Stomach smooth muscle (tissue), 2 donors: ENCODE measurements around the gene SEMA3E.

Experiments used
- H3K27ac ChIP-seq: one replicate; pipeline ENCODE4 v1.7.0; 2013; ENCODE audit warnings: mild to moderate bottlenecking, low read length, inconsistent platforms
- H3K27me3 ChIP-seq, 2 donors: one replicate each; pipeline ENCODE4 v1.7.0; 2013; ENCODE audit warnings: low read length in 2 of 2; ENCODE audit not compliant: insufficient read depth in 2 of 2, control insufficient read depth in 1 of 2
- H3K36me3 ChIP-seq, 2 donors: one replicate each; pipeline ENCODE4 v1.7.0; 2013; ENCODE audit warnings: low read length in 2 of 2; ENCODE audit not compliant: control insufficient read depth in 2 of 2, insufficient read depth in 2 of 2
- H3K4me1 ChIP-seq: one replicate; pipeline ENCODE4 v1.7.0; 2013; ENCODE audit warnings: low read length; ENCODE audit not compliant: control insufficient read depth, insufficient read depth
- H3K4me3 ChIP-seq, 2 donors: one replicate each; pipeline ENCODE4 v1.7.0; 2013; ENCODE audit warnings: low read length in 2 of 2
- H3K9ac ChIP-seq, 2 donors: one replicate each; pipeline ENCODE4 v1.7.0; 2013; ENCODE audit warnings: low read length in 2 of 2, mild to moderate bottlenecking in 1 of 2
- H3K9me3 ChIP-seq, 2 donors: one replicate each; pipeline ENCODE4 v1.7.0; 2013; ENCODE audit warnings: low read length in 2 of 2; ENCODE audit not compliant: control insufficient read depth in 2 of 2
- donor health status: healthy.
- donor health status: Pancreatic carcinoma.

Gene SEMA3E

DNA sequence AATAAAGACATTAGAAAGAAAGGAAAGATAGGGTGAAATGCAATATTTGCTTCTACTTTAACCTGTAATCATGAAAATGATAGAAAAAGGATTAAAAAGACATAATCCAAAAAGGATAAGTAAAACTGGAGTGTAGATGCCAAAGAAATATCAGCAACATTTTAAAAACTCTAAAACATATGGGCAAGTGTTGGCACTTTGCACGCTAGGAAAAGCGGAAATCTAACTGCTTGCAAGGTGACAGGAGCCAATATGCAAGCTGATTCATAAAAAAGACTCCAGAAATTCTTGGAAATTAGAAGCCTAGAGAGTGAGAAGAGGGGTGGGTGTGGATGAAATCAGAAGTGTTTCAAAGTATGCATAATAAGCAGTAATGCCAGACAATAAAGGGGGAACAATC is 161.1 kb downstream of the SEMA3E start:
- Histone ChIP-seq H3K4me3 (no peak overlapping the region), H3K4me1 (no peaks in the 10 kb centered on the region), H3K36me3 (no peaks in the 10 kb centered on the region), H3K27me3 (no peaks in the 10 kb centered on the region), H3K27ac (no peak overlapping the region), H3K9ac (no peak overlapping the region), H3K9me3 (no peaks in the 10 kb centered on the region)

DNA sequence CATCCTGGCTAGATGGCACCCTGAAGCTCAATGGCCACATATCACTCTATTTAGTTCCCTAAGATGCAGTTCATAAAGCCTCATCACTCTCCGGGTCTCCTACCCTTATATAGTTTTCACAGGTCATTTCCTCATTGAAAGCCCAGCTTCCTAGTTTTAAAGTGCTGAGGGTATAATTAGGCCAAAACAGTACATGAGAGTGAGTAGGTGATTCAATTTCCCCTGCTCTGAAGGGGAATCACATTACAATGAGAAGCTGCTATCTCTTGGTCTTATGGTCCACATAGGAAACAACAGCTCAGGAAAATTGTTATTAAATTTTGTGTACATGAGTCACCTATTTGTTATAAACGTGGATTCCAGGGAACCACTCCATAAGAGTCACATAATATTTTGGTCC is 162.0 kb downstream of the SEMA3E start:
- no peaks in the 10 kb centered on the region for H3K27me3 ChIP-seq
- no peaks in the 10 kb centered on the region for H3K4me1 ChIP-seq
- no peak overlapping the region for H3K9ac ChIP-seq
- H3K36me3 ChIP-seq, result no peaks in the 10 kb centered on the region
- no peak overlapping the region for H3K27ac ChIP-seq
- H3K4me3 ChIP-seq, result no peak overlapping the region
- no peaks in the 10 kb centered on the region for H3K9me3 ChIP-seq

DNA sequence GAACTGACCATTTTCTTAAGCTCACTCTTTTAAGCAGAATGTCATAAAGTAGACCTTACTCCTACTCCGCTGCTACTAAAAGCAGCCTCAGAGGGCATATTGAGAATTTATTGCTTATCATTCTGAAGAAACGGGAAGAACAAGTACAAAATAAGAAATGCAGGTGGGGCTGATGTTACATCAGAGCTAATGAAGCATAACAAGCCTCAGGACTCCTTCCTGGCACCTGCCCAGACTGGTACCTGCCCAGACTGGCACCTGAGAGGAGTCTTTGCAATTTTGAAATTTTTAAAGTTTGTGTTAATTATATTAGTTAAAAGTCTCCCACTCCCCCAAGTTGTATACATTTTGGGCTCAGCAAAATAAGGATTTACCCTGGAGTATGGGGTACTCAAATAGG is 162.4 kb downstream of the SEMA3E start:
- Histone ChIP-seq H3K27me3 (no peaks in the 10 kb centered on the region), H3K4me3 (no peak overlapping the region), H3K4me1 (no peaks in the 10 kb centered on the region), H3K9ac (no peak overlapping the region), H3K9me3 (no peaks in the 10 kb centered on the region), H3K27ac (no peak overlapping the region), H3K36me3 (no peaks in the 10 kb centered on the region)

DNA sequence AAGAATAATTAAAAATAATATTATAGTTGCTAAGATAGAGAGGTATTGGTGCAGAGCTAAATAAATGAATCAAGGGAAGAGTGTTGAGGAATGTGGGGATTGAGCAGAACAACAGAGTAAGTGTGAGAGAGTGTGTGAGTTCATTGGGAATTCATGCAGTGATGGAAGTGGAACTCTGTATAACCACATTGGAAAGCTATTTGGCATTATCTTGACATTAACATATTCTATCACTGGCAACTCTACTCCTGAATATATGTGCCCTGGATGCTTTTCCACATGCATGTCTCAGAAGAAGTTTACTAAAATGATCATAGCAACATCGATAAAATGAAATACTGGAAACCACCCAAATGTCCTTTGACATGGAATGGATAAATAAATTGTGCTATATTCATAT is 164.1 kb downstream of the SEMA3E start:
- H3K27ac ChIP-seq, result no peak overlapping the region
- no peak overlapping the region for H3K9ac ChIP-seq
- H3K4me1 ChIP-seq, result no peaks in the 10 kb centered on the region
- no peak overlapping the region for H3K4me3 ChIP-seq
- H3K36me3 ChIP-seq, result no peaks in the 10 kb centered on the region
- H3K9me3 ChIP-seq, result no peaks in the 10 kb centered on the region
- no peaks in the 10 kb centered on the region for H3K27me3 ChIP-seq

DNA sequence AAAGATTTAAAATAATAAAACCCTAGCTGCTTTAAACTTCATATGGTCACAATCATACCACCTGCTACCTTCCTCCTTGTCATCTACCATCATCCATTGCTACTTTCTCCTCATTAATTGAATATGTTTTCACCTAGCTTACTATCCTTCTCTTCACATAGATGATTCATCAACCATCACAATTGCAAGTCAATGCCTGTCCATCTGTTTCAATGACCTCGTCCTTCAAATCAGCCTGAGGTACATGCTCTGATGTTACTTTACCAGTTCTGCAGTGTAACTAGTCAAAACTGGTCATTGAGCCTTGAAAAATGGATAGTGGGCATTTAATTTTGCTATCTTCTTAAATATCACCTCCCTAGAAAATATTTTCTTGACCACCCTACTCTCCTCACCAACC is 164.7 kb downstream of the SEMA3E start:
- Histone ChIP-seq H3K9ac (no peak overlapping the region), H3K27me3 (no peaks in the 10 kb centered on the region), H3K27ac (no peak overlapping the region), H3K4me3 (no peak overlapping the region), H3K36me3 (no peaks in the 10 kb centered on the region), H3K9me3 (no peaks in the 10 kb centered on the region), H3K4me1 (no peaks in the 10 kb centered on the region)

DNA sequence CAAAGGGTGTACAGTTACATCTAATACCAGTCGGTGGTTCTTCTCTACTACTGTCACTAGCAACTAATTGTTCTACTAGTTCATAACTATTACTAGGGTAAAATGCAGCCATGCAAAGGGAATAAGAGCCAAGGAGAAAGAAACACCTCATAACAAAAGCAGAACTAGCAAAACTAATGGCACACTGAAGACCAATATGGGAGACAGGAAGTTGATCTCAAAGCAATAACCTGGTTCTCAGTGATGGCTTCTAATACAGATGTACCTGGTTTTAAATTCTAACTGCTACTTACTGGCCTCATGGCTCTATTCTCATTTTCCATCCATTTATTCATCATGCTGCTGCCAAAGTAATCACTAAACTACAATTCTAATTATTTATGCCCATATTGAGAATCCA is 170.3 kb downstream of the SEMA3E start:
- Histone ChIP-seq H3K4me3 (no peak overlapping the region), H3K9ac (no peak overlapping the region), H3K27ac (no peak overlapping the region), H3K9me3 (no peaks in the 10 kb centered on the region), H3K4me1 (no peaks in the 10 kb centered on the region), H3K36me3 (no peaks in the 10 kb centered on the region), H3K27me3 (no peaks in the 10 kb centered on the region)

DNA sequence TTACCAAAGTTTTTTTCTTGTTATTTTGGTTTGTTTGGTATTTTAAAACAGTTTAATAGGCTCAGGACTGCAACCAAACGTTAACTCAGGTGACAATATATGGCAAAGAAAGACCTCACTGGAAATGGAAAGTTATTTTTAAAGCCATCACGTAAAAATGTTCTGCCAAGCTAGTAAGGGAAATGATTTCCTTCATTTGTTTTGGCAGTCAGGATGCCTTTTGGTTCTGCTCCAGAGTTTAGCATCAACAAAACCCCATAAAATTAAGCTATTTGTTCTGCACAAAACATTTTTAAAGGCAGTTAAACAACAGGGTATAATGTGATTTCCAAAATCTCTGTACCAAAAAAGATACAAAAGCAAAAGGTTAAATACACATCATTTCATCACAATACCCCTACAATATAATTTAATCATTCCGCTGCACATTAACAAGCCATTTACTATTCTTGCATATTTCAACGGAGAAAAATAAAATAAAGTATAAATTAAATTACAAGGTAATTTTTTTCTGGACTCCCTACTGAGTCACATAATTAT is 172.4 kb downstream of the SEMA3E start:
- H3K9me3 ChIP-seq, result no peaks in the 10 kb centered on the region
- H3K27me3 ChIP-seq, result no peaks in the 10 kb centered on the region
- H3K4me3 ChIP-seq, result no peak overlapping the region
- H3K27ac ChIP-seq, result no peak overlapping the region
- no peak overlapping the region for H3K9ac ChIP-seq
- H3K36me3 ChIP-seq, result no peaks in the 10 kb centered on the region
- no peaks in the 10 kb centered on the region for H3K4me1 ChIP-seq

DNA sequence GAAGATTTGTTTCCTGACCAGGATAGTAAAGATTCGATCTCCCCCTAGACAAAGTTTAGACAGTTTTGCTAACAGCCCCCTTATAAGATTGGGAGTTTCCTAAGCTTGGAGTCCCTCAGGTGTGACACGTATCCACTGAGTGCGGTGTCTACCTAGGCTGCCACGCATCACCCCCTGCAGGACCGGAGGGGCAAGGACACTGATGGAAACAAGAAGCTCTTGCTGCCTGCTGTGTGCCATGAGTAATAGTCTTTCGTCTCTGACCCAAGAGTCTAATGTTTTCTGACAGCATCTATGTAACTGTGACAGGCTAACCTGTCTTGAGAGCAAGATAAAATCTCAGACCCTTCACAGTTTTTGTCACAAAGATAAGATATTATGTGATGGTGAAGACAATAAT is 173.5 kb downstream of the SEMA3E start:
- H3K9ac ChIP-seq, result no peak overlapping the region
- no peaks in the 10 kb centered on the region for H3K36me3 ChIP-seq
- no peaks in the 10 kb centered on the region for H3K4me1 ChIP-seq
- H3K9me3 ChIP-seq, result no peaks in the 10 kb centered on the region
- no peak overlapping the region for H3K27ac ChIP-seq
- H3K27me3 ChIP-seq, result no peaks in the 10 kb centered on the region
- H3K4me3 ChIP-seq, result no peak overlapping the region

DNA sequence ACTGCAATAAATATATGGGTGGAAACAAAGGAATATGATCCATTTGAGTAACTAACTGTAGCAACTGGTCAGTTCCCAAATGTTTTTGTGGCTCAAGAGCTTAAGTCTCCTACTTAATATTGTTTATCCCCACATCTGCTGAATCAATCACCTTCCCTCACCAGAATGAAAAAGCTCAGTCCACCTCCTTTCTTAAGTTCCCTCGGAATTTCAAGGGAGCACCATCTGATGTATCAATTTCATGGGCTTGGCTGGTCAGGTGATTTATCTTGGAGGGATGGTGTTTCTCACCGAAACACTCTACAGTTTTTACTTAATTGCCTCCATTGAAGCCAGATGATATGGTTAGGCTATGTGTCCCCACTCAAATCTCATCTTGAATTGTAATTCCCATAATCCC is 176.6 kb downstream of the SEMA3E start:
- Histone ChIP-seq H3K27me3 (no peaks in the 10 kb centered on the region), H3K4me3 (no peak overlapping the region), H3K27ac (no peak overlapping the region), H3K4me1 (no peaks in the 10 kb centered on the region), H3K9ac (no peak overlapping the region), H3K36me3 (no peaks in the 10 kb centered on the region), H3K9me3 (no peaks in the 10 kb centered on the region)

DNA sequence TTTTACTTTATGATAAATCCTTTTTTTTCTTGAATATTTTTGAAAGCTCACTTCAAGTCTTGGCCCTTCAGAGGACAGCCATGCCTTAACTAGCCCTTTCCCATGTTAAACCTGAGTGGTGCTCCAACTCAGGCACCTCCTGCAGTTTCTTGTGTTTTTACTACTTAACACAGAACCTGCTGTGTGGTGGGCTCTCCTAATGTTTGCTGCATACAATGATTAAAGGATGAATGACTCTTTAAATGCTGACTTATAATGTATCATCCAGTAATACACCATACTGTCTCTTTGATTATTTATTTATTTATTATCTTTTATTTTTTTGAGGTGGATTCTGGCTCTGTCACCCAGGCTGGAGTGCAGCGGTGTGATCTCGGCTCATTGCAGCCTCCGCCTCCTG is 179.4 kb downstream of the SEMA3E start:
- Histone ChIP-seq H3K27me3 (no peaks in the 10 kb centered on the region), H3K36me3 (no peaks in the 10 kb centered on the region), H3K9me3 (no peaks in the 10 kb centered on the region), H3K9ac (no peak overlapping the region), H3K4me1 (no peaks in the 10 kb centered on the region), H3K4me3 (no peak overlapping the region), H3K27ac (no peak overlapping the region)

DNA sequence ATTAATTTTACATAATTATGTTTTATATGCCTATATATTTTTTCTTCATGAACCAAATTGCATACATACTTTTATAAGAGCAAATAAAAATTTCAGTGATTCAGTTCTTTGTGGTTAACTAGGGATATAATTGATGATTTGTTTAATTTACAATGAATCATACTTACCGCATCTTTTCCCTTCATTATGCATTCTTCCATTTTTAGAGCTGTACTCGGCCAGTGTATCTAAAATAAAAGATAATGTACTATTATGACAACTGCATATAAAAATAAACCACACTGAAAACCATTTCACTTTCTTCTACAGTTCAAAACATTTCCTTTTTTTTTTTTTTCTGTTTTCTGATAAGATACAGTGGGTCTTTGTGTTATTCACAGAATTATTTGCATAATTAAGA is 179.9 kb downstream of the SEMA3E start:
- no peak overlapping the region for H3K4me3 ChIP-seq
- H3K9ac ChIP-seq, result no peak overlapping the region
- H3K36me3 ChIP-seq, result no peaks in the 10 kb centered on the region
- no peak overlapping the region for H3K27ac ChIP-seq
- no peaks in the 10 kb centered on the region for H3K27me3 ChIP-seq
- H3K4me1 ChIP-seq, result no peaks in the 10 kb centered on the region
- H3K9me3 ChIP-seq, result no peaks in the 10 kb centered on the region
